Spinal cord (tissue), 10 donors: Measurements from ENCODE around the gene SYDE2. TPM values are rescaled to one million over a fixed set of nuclear protein-coding genes. Genes with fewer than 3 reads are reported as not detected.

Experiments used
- DNase-seq, 6 donors: peaks; one replicate each; pipeline versions ENCODE4 v3.0.0 to v3.0.0-alpha.2; 2013 to 2015; ENCODE audit warnings: low spot score in 6 of 6, low read depth in 4 of 6
- H3K27ac ChIP-seq: one replicate; pipeline ENCODE4 v1.5.1; 2013; ENCODE audit warnings: low read depth, low read length, control low read depth
- H3K27me3 ChIP-seq: one replicate; pipeline ENCODE4 v1.6.1; 2013; ENCODE audit warnings: low read length; ENCODE audit not compliant: control insufficient read depth, insufficient read depth
- H3K36me3 ChIP-seq: one replicate; pipeline ENCODE4 v1.6.1; 2013; ENCODE audit warnings: low read length; ENCODE audit not compliant: control insufficient read depth, insufficient read depth
- H3K4me1 ChIP-seq: one replicate; pipeline ENCODE4 v1.6.1; 2013; ENCODE audit warnings: low read length; ENCODE audit not compliant: control insufficient read depth, insufficient read depth
- H3K4me3 ChIP-seq: one replicate; pipeline ENCODE4 v1.5.1; 2013; ENCODE audit warnings: low read depth, low read length, control low read depth
- H3K9me3 ChIP-seq: one replicate; pipeline ENCODE4 v1.6.1; 2013; ENCODE audit warnings: low read length; ENCODE audit not compliant: control insufficient read depth, insufficient read depth
- WGBS: methylation state at CpG from one replicate; pipeline ENCODE4 v1.1.5; 2013; ENCODE audit warnings: missing lambda C conversion rate; ENCODE audit not compliant: insufficient coverage; 5-methylcytosine and 5-hydroxymethylcytosine counted together
- polyA plus RNA-seq, 2 donors: library from polyadenylated mRNA; unstranded; fragments of 120-200 nt; gene quantifications; one replicate each; pipeline ENCODE4 v1.2.1, GENCODE V29; 2013; ENCODE audit not compliant: insufficient read length in 2 of 2
- total RNA-seq, 2 donors: library from RNA; depleted of rRNA in 1 of 2; stranded (reverse); fragments of 120-200 nt in 1 of 2; fragments of >200 nt in 1 of 2; gene quantifications; one replicate each; pipeline versions ENCODE4 v1.2.3 to v1.2.4, GENCODE V29; 2013 to 2014
- donor health status: healthy.

SYDE2 gene
- total and polyA plus RNA-seq, 4 donors = 1.5 to 14.7 (median 6.7) TPM

- H3K9me3 ChIP-seq = no peaks in the 10 kb centered on the region
- no peak overlapping the region for H3K4me3 ChIP-seq
- no peaks in the 10 kb centered on the region for H3K36me3 ChIP-seq
- peaks cover 5% of the 10 kb centered on the region for H3K4me1 ChIP-seq
- no peak overlapping the region for H3K27ac ChIP-seq
- DNase-seq = peak in 2 of 6 donors; percentile 18 to 55
- WGBS = 68% methylated on average over 2 of the region's 3 CpGs
- H3K27me3 ChIP-seq = no peaks in the 10 kb centered on the region
Measured at GRCh38 chr1:85134583-85135391, 66.0 kb downstream of the SYDE2 start.

- Histone ChIP-seq H3K4me3 (no peak overlapping the region), H3K27me3 (no peaks in the 10 kb centered on the region), H3K36me3 (no peaks in the 10 kb centered on the region), H3K9me3 (no peaks in the 10 kb centered on the region), H3K27ac (no peak overlapping the region), H3K4me1 (peaks cover 5% of the 10 kb centered on the region)
- no CpG with 5 or more reads among the region's 2 CpGs for WGBS
- no peak for DNase-seq
Measured at GRCh38 chr1:85133565-85134159, 67.2 kb downstream of the SYDE2 start.

GRCh38 chr1:85132078-85132720 lies 68.6 kb downstream of the SYDE2 start:
- no peak overlapping the region for H3K27ac ChIP-seq
- no peak overlapping the region for H3K4me3 ChIP-seq
- H3K27me3 ChIP-seq = no peaks in the 10 kb centered on the region
- no peaks in the 10 kb centered on the region for H3K4me1 ChIP-seq
- no peaks in the 10 kb centered on the region for H3K36me3 ChIP-seq
- no peaks in the 10 kb centered on the region for H3K9me3 ChIP-seq
- WGBS = 49% methylated on average over 2 of the region's 4 CpGs
- no peak for DNase-seq

- Histone ChIP-seq H3K4me1 (no peaks in the 10 kb centered on the region), H3K27me3 (no peaks in the 10 kb centered on the region), H3K36me3 (no peaks in the 10 kb centered on the region), H3K9me3 (no peaks in the 10 kb centered on the region), H3K4me3 (no peak overlapping the region), H3K27ac (no peak overlapping the region)
- no peak for DNase-seq
- WGBS = no CpG with 5 or more reads among the region's 1 CpG
Measured at GRCh38 chr1:85128316-85128715, 72.5 kb downstream of the SYDE2 start.

GRCh38 chr1:85125891-85126290 lies 74.9 kb downstream of the SYDE2 start:
- Histone ChIP-seq H3K4me1 (no peaks in the 10 kb centered on the region), H3K9me3 (no peaks in the 10 kb centered on the region), H3K27ac (no peak overlapping the region), H3K4me3 (no peak overlapping the region), H3K36me3 (no peaks in the 10 kb centered on the region), H3K27me3 (no peaks in the 10 kb centered on the region)
- no CpG with 5 or more reads among the region's 1 CpG for WGBS
- peak in 1 of 6 donors; percentile 56 for DNase-seq

- no peaks in the 10 kb centered on the region for H3K36me3 ChIP-seq
- H3K27ac ChIP-seq = no peak overlapping the region
- no peak overlapping the region for H3K4me3 ChIP-seq
- no peaks in the 10 kb centered on the region for H3K9me3 ChIP-seq
- DNase-seq = peak in 1 of 6 donors; percentile 54
- H3K27me3 ChIP-seq = no peaks in the 10 kb centered on the region
- no peaks in the 10 kb centered on the region for H3K4me1 ChIP-seq
- whole genome bisulfite sequencing = no CpG with 5 or more reads among the region's 5 CpGs
Measured at GRCh38 chr1:85124091-85124490, 76.7 kb downstream of the SYDE2 start.

- H3K4me3 ChIP-seq = no peak overlapping the region
- no peak for DNase-seq
- H3K27me3 ChIP-seq = no peaks in the 10 kb centered on the region
- 71% methylated on average over 1 of the region's 2 CpGs for WGBS
- no peaks in the 10 kb centered on the region for H3K9me3 ChIP-seq
- H3K27ac ChIP-seq = no peak overlapping the region
- H3K36me3 ChIP-seq = no peaks in the 10 kb centered on the region
- H3K4me1 ChIP-seq = no peaks in the 10 kb centered on the region
Measured at GRCh38 chr1:85122169-85122568, 78.6 kb downstream of the SYDE2 start.

GRCh38 chr1:85121744-85122143 lies 79.1 kb downstream of the SYDE2 start:
- no peaks in the 10 kb centered on the region for H3K36me3 ChIP-seq
- H3K4me1 ChIP-seq = no peaks in the 10 kb centered on the region
- no peaks in the 10 kb centered on the region for H3K9me3 ChIP-seq
- no peak overlapping the region for H3K4me3 ChIP-seq
- H3K27me3 ChIP-seq = no peaks in the 10 kb centered on the region
- H3K27ac ChIP-seq = no peak overlapping the region
- WGBS = 100% methylated on average over 1 of the region's 4 CpGs
- no peak for DNase-seq

DNA sequence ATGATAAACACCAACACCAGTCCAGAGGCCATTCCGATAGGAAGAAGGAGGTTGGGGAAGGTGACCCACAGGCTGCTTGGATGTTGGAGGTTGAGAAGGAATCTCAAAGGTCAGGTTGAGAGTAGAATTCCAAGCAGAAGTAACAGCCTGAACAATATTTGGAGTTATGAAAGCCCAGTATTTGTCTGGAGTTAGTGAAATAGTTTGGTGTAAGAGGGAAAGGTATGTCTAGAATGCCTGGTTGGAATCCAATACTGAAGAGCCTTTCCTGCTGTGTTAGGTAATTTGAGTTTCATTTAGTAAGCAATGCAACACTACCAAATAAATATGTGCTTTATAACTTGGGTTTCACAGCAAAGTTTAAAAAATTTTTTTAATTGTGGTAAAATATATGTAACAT lies 82.1 kb downstream of the SYDE2 start:
- Histone ChIP-seq H3K36me3 (no peaks in the 10 kb centered on the region), H3K27me3 (no peaks in the 10 kb centered on the region), H3K4me1 (no peaks in the 10 kb centered on the region), H3K27ac (no peak overlapping the region), H3K9me3 (no peaks in the 10 kb centered on the region), H3K4me3 (no peak overlapping the region)
- no peak for DNase-seq
- 100% methylated on average over 1 of the region's 1 CpG for WGBS
